OCI-M2 (cell line): ENCODE results near the gene DLG5.

Source experiments
- DNase-seq: peaks from one replicate; lab custom pipeline; 2025; ENCODE audit not compliant: unreplicated experiment; lab: John Stamatoyannopoulos, UW

Gene DLG5

GRCh38 chr10:77896058-77896457, 30.5 kb downstream of the DLG5 start:
- DNase-seq = no peak

GRCh38 chr10:77894058-77894457, 32.5 kb downstream of the DLG5 start:
- no peak for DNase-seq

GRCh38 chr10:77893386-77893785, 33.2 kb downstream of the DLG5 start:
- no peak for DNase-seq

GRCh38 chr10:77892761-77893160, 33.8 kb downstream of the DLG5 start:
- DNase-seq = no peak

- DNase-seq = no peak
Observed at GRCh38 chr10:77892021-77892739, 34.4 kb downstream of the DLG5 start.

GRCh38 chr10:77890097-77890496, 36.5 kb downstream of the DLG5 start:
- DNase-seq = no peak

- no peak for DNase-seq
Observed at GRCh38 chr10:77889277-77889903, 37.2 kb downstream of the DLG5 start.

- DNase-seq = no peak
Observed at GRCh38 chr10:77888356-77888703, 38.2 kb downstream of the DLG5 start.

GRCh38 chr10:77887631-77888355, 38.8 kb downstream of the DLG5 start:
- DNase-seq = no peak

GRCh38 chr10:77886795-77887355, 39.7 kb downstream of the DLG5 start:
- DNase-seq = no peak

- no peak for DNase-seq
Observed at GRCh38 chr10:77884181-77884580, 42.4 kb downstream of the DLG5 start.

GRCh38 chr10:77881636-77882035, 44.9 kb downstream of the DLG5 start:
- DNase-seq = no peak

GRCh38 chr10:77881222-77881621, 45.3 kb downstream of the DLG5 start:
- no peak for DNase-seq

GRCh38 chr10:77879710-77880109, 46.8 kb downstream of the DLG5 start:
- no peak for DNase-seq

GRCh38 chr10:77879065-77879464, 47.5 kb downstream of the DLG5 start:
- no peak for DNase-seq

- DNase-seq = no peak
Observed at GRCh38 chr10:77877441-77878344, 48.9 kb downstream of the DLG5 start.

GRCh38 chr10:77875730-77876129, 50.8 kb downstream of the DLG5 start:
- no peak for DNase-seq

- no peak for DNase-seq
Observed at GRCh38 chr10:77874872-77875271, 51.7 kb downstream of the DLG5 start.

GRCh38 chr10:77873536-77874380, 52.8 kb downstream of the DLG5 start:
- no peak for DNase-seq

GRCh38 chr10:77872947-77873535, 53.5 kb downstream of the DLG5 start:
- no peak for DNase-seq
